GM12875 (cell line): ENCODE results near the gene SP140L.
"Not testable (repeated sequence)": the region's sequence is repeated elsewhere in the genome, so short reads cannot be mapped to it uniquely, and the experiment has no call there.

Experiments used
- H3K4me3 ChIP-seq: one replicate; pipeline ENCODE4 v1.5.1; 2011; ENCODE audit warnings: low read depth, low read length, control low read depth
- TF ChIP-seq, protein P1 (sequence below): IDR thresholded peaks from 2 replicates; pipeline ENCODE4 v1.5.1; 2011; ENCODE audit warnings: low read depth, mild to moderate bottlenecking, control low read depth, inconsistent platforms, low read length, moderate library complexity, borderline replicate concordance; ENCODE audit not compliant: insufficient read depth

The SP140L gene

DNA sequence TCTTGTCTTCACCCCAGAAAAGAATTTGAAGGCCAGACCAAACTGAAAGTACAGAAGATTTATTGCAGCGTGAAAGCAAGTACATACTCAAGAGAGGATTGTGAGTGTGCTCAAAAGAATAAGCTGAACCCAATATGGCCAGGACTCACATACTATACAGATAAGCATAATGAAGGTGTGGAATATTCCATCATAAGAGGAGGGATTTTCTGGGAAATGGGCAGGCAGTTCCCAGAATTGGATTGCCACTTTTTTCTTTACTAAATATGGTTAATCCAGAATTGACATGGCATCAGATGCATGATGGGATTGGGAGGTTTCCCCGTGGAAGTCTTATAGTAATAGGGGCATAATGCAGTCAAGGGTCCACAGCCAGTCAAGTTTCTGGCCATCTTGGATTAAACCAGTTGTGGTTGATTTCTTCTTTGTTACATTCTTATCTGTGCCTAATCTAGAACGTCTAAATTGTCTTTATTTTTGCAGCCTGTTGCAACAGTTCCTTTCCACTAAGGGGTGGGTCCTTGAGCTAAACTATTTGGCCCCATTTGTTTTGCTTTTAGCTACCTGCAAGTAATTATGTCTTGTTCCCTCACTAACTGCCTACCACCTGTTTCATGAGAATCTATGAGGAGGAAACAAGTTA lies 9.0 kb downstream of the SP140L start:
- H3K4me3 ChIP-seq, result no peak overlapping the region
- TF ChIP-seq, protein P1, sequence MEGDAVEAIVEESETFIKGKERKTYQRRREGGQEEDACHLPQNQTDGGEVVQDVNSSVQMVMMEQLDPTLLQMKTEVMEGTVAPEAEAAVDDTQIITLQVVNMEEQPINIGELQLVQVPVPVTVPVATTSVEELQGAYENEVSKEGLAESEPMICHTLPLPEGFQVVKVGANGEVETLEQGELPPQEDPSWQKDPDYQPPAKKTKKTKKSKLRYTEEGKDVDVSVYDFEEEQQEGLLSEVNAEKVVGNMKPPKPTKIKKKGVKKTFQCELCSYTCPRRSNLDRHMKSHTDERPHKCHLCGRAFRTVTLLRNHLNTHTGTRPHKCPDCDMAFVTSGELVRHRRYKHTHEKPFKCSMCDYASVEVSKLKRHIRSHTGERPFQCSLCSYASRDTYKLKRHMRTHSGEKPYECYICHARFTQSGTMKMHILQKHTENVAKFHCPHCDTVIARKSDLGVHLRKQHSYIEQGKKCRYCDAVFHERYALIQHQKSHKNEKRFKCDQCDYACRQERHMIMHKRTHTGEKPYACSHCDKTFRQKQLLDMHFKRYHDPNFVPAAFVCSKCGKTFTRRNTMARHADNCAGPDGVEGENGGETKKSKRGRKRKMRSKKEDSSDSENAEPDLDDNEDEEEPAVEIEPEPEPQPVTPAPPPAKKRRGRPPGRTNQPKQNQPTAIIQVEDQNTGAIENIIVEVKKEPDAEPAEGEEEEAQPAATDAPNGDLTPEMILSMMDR, result no peak

DNA sequence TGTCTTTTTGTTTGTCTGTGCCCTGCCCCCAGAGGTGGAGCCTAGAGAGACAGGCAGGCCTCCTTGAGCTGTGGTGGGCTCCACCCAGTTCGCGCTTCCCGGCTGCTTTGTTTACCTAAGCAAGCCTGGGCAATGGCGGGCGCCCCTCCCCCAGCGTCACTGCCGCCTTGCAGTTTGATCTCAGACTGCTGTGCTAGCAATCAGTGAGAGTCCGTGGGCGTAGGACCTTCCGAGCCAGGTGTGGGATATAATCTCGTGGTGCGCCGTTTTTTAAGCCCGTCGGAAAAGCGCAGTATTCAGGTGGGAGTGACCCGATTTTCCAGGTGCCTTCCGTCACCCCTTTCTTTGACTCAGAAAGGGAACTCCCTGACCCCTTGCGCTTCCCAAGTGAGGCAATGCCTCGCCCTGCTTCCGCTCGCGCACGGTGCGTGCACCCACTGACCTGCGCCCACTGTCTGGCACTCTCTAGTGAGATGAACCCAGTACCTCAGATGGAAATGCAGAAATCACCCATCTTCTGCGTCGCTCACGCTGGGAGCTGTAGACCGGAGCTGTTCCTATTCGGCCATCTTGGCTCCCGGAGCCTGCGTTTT lies 15.0 kb downstream of the SP140L start:
- not testable (repeated sequence) for H3K4me3 ChIP-seq

DNA sequence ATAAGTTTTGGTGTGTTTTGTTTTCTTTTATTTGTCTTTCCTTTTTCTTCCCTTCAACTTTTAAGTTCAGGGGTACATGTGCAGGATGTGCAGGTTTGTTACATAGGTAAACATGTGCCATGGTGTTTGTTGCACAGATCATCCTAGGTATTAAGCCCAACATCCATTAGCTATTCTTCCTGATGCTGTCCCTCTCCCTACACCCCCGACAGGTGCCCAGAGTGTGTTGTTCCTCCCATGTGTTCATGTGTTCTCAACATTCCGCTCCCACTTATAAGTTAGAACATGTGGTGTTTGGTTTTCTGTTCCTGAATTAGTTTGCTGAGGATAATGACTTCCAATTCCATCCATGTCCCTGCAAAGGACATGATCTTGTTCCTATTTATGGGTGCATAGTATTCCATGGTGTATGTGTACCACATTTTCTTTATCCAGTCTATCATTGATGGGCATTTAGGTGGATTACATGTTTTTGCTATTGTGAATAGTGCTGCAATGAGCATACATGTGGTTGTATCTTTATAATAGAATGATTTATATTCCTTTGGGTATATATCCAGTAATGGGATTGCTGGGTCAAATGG lies 16.1 kb downstream of the SP140L start:
- not testable (repeated sequence) for H3K4me3 ChIP-seq

DNA sequence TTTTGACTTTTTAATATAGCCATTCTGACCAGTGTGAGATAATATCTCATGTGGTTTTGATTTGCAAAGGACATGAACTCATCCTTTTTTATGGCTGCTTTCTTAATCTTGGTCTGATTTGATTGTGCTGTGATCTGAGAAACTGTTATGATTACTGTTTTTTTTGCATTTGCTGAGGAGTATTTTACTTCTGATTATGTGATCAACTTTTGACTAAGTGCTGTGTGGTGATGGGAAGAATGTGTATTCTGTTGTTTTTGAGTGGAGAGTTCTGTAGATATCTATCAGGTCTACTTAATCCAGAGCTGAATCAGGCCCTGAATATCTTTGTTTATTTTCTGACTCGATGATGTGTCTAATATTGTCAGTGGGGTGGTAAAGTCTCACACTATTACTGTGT lies 16.8 kb downstream of the SP140L start:
- no peak overlapping the region for H3K4me3 ChIP-seq
- TF ChIP-seq, protein P1, result no peak

DNA sequence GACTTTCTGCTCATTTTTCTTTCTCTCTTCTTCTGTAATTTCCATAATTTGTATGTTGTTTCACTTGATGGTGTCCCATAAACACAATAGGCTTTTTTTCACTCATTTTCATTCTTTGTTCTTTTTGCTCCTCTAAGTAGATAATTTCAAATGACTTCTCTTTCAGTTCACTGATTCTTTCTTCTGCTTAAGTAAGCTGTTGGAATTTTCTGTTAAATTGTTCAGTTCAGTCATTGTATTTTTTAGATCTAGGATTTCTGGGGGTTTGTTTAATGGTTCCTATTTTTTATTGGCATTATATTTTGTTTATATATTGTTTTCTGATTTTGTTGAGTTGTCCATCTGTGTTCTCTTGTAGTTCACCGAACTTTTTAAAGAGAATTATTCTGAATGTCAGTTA lies 19.5 kb downstream of the SP140L start:
- TF ChIP-seq, protein P1, result no peak
- no peak overlapping the region for H3K4me3 ChIP-seq

DNA sequence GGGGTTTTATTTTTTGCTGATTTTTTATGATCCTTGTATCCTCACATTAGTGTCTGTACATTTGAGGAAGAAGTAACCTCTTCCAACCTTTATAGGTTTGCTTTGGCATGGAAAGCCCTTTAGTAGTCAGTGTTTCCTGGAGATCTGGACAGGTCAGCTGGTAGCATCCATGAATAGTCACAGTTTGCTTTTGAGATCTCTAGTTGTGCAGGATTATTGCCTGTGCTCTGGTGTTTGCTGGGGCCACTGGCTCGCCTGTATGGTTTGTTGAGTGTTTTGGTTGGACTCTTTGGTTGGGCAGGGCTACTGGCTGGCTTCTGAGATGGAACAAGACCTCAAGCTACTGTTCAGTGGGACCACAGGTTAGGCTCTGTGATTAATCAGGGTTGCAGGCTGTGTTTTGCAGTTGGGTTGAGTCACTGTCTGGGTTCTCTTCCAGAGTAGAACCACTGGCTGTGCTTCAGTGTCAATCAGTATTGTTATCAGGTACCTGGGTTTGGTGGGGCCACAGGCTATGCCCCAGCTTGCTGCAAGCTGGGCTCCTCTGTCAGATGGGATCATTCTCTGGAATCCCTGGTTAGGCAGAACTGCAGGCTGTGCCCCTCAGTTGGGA lies 20.0 kb downstream of the SP140L start:
- TF ChIP-seq, protein P1, result no peak
- H3K4me3 ChIP-seq, result no peak overlapping the region

DNA sequence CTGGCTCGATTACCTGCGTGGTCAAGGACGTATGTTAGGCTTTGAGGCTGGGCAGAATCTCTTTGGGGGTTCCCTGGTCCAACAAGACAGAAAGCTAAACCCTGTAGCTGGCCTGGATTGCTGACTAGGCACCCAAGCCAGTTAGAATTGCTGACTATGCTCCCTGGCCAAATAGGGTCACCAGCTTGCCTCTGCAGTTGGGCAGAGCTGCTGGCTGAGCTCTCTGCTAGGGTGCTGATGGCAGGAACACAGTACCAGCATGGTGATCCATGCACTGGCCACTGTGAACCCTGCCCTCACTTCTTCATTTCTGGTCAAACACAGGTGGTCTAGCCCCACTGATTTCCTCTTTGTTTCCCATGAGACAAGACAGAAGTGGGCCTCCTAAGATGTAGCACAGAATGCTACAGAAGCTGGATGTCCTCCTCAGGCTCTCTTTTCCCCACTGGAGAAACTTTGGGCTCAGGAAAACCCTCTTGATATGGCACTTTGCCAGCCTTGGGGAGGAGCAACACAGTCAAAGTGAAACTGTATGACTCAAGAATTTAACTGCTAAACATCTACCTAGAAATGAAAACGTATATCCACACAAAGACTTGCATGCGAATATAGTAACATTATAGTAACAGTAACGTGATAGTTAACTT lies 20.8 kb downstream of the SP140L start:
- no peak overlapping the region for H3K4me3 ChIP-seq
- TF ChIP-seq, protein P1, result no peak

DNA sequence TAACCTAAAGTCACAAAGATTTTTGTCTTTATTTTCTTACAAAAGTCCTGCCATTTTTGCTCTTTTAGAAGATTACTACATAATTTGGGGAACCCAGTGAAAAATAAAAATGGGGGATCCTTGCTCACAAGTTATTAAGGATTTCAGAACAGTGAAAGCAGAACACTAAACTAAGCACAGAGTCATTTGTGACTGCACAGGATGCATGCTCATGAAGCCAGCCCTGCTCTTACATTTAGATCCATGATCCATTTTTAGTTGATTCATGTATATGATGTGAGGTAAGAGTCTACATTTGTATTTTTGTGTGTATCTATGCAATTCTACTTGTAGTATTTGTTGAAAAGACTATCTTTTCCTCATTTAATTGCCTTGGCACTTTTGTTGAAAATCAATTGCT lies 21.8 kb downstream of the SP140L start:
- TF ChIP-seq, protein P1, result no peak
- no peak overlapping the region for H3K4me3 ChIP-seq
